ENCODE measurements around the gene TNFRSF13B.
"Not testable (repeated sequence)": the region's sequence is repeated elsewhere in the genome, so short reads cannot be mapped to it uniquely, and the experiment has no call there.

TNFRSF13B gene

DNA sequence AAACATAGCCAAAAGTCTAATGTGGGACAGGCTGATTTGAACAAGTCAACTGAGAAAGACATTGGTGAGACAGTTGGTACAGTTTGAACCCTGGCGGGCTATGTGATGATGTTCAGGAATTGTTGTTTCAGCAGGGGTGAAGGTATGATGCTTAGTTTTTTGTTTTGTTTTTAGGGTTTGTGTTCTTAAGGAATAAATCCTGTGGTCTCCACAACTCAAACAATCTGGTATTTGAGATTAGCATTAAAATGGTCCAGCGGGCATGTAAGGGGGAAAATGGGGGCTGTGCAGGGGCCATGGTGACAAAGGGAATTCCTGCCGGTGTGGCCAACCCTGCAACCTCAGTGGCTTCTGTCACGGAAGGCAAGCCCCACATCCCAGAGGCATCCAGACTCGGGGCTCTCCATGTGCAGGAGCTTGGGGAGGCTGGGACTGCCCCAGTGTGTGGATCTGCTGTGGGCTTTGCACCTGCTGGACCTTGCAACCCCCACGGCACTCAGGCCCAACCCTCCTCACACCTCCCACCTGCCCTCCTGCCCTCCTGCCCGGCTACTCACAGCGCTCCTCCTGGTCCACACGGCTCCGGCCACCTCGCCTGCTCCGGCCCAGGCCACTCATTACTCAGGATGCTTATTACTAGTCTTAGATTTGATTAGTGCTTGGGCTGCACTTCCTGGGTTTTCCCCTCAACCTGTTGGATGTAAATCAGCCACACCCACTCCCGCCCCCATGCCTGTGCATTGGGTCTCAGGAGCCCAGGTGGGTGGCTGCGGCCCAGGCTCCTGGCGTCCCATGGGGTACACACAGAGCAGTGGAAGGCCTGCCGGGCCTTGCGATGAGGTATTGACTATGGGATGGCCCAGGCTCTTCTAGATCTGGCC is at the start of gene TNFRSF13B:
TSS of gene TNFRSF13B (minus strand) at position 661 of the 881 bp plus-strand sequence. CDS start at position 618, 43 bp downstream.
- no peak for FAIRE-seq

DNA sequence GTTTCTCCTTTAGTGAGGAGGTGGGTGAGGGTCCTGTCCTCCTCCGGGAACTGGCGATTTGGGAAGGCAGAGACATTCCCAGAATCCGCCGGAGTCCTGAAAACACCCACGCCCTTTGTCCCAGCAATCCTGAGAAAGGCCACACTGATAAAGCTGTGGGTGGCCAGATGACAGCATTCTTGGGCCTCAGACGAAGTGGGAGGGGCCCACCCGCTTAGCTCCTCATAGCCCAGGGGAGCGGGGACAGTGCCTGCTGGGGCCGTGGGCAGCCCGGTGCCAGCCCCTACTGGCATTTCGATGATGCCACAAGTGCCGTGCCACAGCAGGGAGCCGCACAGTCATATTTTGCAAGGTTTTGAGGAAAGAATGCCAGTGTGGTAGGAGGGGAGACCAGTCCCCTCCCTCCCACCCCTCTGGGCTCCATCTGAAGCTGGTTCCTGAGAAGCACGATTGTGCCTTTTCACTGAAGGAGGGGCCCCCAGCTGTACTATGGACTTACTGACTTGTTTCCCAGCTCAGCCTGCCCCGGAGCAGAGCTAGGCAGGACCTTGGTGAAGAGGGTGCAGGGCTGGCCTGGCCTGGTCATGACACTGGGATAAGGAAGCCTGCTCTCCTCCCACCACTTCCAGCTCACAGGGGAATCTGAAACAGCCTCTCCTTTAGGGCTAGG is 49.4 kb upstream of the TNFRSF13B start:
- no peak for FAIRE-seq

DNA sequence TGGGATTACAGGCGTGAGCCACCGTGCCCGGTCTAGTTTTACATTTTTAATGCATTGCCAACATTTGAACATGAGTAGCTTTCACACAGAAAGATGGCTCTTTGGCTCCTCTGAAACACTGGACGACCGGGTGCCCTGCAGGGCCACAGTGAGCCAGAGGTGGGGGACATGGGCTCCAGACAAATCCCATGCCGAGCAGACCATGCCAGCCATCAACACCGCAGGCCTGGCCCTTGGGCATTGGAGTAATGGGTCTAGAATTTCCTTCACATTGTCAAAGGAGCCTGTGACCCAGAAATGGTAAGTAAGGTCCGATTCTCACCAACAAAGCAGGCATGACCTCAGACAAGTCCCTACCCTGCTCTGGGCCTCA is 48.9 kb upstream of the TNFRSF13B start:
- FAIRE-seq, result no peak

DNA sequence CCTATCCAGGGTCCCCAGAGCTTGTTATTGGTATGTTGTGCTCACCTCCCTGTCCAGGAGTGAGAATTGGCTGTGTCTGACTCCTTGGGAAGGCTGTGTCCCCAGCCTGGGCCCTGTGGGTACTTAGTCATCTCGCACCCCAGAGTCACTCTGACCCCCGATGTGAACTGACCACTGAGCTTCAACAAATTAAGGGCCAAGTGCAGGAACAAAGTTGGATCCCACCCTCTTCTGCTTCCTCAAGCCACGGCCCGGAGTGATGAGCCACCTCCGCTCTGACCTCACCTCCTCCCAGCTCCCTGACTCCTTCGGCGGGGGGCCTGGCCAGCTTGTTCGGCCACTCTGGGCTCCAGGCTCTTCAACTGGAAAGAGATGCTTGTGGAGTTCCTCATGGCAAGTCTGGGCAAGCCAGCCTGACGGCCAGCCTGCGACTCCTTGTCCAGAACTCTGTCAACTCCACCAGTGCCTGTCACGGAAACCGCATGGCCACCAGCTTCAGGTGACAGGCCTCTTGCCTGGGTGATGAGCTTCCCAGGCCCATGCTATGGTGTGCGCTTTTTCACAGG is 48.1 kb upstream of the TNFRSF13B start:
- FAIRE-seq, result no peak

DNA sequence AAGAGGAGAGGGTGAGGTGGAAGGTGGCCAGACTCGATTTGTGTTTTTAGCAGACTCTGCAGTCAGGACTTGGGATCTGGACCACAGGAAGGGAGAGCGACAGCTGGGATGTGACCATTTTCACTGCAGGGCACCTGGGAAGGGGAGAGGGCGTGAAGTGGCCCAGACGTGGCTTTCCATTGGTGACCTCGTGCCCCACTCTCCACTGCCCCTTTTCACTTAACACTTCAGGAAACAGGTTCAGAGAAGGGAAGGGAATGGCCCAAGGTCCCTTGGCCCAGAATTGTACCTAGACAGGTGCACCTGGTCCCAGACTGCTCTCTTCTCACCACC is 47.5 kb upstream of the TNFRSF13B start:
- no peak for FAIRE-seq

DNA sequence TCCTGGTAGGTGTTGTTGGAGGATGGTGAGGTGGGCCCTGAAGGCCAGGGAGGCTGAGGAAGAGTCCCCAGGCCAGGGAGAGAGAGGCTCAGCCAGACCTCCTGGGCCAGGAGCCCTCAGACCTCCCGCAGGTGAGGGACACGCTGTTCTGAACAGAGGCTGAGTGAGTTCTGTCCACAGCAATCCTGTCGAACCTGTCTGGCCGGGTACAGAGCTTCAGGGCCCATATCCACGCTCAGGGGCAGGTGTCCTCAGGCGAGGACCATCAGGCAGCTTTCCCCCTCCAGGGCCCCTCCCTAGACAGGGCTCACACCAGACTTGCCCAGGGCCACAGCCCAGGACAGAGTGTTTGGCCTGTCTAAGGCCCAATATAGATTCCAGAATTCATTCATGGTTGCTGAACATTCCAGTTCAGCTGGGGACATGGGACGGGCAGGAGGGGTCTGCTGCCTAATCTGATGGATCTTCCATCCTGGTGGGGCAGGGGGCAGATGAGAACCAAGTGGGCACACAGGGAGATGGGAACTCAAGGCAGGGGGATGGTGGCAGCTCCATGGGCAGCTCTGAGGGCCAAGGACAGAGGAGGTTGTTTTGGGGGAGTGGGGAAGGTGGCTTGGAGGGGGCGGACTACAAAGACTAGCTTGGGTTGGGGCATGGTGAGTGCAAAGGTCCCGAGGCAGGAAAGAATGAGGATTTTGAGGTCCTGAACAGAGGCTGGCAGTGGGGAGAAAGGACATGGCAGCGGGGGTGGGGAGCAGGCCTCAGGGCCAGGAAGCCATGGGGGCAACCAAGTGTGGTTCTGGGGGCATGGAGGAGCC is 46.9 kb upstream of the TNFRSF13B start:
- FAIRE-seq, result no peak

DNA sequence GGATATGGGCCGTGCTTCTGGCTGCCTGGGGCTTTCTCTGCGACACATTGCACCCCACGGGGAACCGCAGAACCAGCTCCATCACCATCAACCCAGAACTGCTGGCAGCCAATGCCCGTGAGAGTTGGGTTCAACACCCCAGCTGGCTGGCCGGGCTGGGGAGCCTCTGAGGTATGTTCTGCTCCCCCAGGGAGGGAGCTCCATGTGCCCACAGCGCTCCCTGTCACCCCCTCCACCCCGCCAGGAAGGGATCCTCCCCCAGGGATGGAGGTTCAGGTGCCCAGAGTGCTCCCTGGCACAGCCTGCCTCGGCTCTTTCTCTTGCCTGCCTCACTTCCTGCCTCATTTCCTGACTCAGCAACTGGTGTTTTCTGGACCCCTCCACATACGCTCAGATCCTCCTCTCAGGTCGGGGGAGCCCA is 46.1 kb upstream of the TNFRSF13B start:
- FAIRE-seq, result no peak

DNA sequence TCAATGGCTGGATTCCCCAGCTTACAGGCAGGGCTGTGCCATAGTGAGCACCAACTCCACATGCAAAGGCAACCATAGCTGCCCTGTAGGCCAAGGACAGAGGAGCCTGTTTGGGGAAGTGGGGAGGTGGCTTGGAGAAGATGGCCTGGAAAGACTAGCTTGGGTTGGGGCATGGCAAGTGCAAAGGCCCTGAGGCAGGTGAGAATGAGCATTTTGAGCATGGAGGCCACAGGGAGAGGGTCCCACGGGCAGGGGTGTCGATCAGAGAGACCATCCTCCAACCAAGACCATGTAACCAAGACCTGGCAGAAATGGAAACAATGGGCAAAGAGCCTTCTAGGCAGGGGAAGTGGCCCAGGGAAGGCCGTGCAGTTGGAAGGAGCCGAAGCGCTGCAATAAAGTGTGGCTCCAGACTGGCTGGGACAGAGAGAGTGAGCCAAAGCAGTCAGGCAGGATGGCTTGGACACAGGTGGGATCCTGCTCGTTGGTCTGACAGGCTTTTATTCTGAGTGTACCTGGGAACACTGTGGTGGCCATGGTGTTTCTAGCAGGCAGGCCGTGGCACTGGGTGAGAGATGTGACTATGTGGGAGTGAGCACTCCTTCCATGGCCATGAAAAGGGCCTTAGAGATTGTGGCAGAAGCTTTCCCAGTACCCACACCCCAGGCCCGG is 45.6 kb upstream of the TNFRSF13B start:
- no peak for FAIRE-seq

DNA sequence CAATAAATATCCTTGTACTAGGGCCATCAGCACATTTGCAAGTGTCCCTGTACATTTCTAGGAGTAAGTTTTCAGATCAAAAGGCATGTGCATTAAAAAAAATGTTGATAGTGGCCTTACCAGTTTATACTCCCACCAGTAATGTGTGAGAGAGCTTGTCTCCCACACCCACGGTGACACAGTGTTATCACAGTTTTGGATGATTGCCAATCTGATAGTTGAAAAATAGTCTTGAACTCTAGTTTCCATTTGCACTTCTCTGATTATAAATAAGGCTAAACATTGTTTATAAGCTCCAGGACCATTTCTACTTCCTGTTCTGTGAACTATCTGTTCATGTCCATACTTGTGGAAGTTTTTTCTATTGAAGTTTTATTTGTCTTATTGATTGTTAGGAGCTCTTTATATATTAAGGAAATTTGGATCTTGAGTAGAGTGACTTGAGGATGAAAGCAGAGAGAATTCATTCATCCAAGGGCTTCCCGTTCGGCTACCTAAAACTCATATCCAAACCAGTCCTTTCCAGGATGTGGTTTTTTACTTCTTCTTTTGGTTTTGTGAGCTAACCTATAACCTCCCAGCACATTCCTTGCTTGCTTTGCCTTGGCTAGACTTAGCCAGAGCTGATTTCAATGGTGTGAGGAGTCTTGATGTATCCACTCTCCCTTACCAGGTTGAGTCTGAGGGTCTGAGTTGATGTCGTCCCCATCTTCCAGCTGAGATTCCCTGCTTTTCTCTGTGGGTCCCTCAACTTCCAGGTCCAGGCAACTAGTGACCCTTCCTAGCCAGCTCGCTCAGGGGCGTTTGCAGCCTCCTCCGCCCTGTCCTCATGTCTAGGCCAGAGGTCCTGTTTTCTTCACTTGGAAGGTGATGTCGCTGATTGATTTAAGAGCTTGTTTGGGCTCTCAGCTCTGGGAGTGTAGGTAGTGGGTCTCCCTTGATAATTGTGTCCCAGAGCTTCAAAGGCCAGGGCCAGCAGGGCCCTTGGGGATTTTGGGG is 44.6 kb upstream of the TNFRSF13B start:
- FAIRE-seq, result not testable (repeated sequence)

DNA sequence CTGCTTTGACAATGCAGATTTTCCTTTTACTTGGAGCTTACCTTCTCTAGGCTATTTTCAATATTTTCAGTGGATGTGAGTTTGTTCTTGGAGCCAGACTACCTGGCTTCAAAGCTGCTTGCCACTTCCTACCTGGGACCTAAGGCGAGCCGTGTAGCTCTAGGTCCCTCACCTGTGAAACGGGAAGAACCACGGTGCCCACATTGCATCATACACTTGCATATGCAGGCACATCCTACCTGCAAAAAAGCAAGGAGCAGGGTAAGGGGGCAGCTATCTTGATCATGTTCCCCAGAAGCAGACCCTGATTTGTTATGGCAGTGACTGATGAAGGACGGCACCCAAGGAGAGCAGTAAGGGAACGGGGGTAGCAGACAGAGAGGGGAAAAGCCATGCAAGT is 43.3 kb upstream of the TNFRSF13B start:
- FAIRE-seq, result no peak

DNA sequence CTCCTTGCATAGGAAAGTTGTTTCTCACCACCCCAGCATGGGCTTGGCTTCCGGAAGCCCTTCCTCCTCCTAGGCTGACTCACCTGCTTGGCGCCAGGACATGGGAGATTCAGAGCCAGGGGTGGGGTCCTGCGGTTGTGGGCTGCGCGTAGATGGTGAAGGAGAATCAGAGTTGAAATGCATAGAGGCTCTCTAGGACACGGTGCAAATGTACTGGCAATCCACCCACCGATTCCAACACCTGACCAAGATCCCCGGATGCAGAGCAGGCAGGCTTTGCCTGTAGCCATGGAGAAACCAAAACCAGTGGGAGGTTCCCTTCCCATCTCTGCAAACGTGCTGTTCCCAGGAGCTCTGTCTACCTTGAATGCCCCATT is 42.8 kb upstream of the TNFRSF13B start:
- FAIRE-seq, result not testable (repeated sequence)

DNA sequence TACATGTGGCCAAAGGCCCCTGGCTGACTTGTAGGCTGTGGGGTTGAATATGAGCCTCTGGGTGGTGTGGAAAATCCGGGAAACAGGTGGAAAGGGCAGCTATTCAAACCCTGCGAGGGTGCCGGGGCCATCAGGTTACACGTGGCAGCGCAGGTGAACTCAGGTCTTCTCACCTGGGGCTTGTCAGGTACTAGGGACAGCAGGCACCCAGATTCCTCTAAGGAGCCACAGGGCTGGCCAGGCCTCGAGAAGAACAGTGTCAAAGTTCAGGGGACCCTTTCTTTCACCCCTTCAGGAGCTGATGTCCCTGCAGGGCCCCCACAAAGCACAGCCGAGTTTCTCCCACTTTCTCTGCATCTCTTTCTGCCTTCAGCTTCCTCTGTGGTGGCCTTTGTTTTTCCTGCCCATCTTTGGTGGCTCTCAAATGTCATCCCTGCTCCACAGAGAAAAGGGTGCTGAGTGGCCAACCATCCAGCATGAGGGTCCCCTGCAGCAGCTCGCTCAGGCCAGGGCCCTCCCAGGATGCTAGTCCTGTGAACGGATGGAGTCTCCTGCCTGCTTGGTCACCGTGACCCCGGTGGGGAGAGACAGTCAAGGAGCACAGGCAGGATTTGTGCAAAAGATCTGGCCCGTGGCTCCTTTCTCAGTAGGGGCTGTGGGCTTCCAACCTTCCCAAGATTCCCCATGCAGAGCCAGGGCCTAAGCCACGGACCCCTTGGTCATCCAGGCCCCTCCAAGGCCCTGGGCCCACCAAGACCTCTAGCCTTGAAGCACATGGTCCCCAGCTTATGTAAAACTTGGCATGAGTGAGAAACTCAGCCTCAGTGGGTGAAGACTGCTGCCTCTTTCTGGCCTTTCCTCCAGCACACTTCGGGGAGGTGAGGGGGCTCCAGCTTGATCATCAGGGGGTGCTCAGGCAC is 42.2 kb upstream of the TNFRSF13B start:
- not testable (repeated sequence) for FAIRE-seq

DNA sequence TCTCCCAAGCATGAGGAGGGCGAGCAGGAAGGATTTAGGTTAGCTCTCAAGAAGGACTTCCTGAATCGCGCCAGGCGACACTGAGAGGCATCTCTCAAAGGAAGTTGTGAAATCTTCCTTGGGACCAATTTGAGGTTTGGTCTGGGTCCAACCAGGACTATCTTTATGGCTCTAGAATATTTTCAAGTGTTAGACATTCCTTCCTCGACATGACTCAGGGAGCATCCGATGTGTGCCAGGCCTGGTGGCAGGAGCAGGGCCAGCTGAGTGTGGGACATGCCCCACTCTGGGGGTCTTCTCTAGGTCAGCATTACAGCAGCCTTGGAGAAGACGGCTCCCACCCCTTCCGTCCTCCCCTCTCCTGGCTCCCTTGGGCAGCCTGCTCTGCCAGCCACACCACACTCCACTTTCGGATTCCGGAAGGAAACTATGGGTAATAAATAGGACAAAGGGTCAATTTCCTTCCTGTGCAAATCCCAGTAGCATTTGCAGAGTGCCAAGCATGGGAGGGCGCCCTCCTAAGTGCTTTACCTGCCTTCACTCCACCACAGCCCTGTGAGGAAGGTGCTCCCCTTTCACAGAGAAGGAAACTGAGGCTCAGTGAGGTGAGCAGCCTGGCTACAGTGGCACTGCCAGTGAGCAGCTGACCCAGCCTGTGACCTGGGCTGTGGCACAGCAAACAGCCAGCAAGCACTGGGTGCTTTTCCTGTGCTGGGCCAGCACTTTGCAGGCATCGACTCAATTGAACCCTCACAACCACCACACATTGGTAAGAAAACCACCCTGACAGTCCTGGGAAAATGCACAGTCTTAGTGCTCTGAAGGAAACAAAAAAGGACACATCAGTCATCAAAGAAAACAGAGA is 39.4 kb upstream of the TNFRSF13B start:
- not testable (repeated sequence) for FAIRE-seq

DNA sequence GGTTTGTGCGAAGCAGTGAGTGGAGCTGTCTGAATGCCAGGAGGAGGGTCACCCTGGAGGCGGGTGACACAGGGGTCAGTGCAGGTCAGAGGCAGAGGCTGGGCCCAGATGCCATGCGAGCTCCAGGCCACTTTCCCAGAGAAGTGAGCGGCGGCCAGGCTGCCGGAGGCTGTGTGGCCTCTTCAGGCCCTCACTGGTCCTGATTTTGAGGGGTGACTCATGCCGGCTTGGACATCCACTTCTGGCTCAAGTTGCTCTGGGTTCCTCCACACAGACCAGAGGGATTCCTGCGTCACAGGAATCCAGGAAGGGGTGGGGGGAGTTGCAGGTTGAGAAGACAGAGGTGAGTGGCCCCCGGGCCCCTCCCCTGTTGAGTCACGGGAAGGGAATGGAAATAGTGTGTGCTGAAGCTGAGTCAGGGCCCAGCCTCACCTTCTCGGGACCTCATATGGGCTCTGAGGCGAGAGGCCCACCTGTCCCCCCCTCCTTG is 38.7 kb upstream of the TNFRSF13B start:
- not testable (repeated sequence) for FAIRE-seq

DNA sequence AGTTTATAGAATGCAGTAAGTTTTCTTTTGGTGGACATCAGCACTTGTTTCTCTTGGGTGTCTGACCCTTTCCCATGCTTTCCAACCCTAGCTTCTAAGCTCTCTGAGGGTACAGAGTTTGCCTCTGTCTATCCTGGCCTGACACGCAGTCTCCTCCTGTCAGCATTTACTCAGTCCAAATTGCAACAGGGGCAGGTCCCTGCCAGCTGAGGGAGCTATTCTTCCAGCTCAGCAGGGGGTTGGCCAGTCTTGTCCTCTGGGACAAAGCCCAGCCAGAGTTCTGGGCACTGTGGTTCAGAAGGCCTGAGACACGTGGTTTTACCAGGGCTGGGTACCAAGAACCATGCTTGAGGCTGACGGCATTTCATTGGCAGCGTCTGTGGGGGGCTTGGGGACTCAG is 38.1 kb upstream of the TNFRSF13B start:
- not testable (repeated sequence) for FAIRE-seq

DNA sequence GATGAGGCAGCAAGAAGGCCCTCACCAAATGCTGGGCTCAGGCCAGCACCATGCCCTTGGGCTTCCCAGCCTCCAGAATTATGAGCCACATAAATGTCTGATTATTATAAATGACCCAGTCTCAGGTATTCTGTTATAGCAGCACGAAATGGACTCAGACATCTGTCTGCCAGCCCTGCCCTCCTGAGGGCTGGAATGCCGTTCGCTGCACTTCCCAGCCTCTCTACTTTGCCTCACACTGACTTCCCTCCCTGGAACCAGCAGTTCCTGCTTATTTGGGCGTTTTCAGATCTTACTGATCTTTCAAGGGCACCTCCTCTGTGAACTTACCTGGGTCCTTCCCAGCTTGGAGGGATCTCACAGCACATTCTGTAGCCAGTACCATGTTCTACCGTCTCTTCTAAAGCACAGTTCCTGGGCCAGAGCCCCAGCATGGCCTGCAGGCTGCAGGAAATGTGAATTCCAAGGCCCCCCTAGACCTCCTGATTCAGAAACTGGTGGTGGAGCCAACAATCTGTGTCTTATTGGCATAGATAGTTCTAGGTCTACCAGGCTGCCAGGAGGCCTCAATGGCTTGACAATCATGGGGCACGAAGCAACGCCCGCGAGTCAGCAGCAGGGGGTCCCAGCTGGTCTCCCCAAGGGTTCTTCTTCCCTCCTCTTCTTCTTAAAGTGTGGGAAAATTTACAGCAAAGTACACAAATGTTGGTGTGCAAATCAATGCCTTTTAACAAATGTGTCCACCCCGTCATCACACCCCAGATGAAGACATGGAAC is 36.9 kb upstream of the TNFRSF13B start:
- not testable (repeated sequence) for FAIRE-seq

DNA sequence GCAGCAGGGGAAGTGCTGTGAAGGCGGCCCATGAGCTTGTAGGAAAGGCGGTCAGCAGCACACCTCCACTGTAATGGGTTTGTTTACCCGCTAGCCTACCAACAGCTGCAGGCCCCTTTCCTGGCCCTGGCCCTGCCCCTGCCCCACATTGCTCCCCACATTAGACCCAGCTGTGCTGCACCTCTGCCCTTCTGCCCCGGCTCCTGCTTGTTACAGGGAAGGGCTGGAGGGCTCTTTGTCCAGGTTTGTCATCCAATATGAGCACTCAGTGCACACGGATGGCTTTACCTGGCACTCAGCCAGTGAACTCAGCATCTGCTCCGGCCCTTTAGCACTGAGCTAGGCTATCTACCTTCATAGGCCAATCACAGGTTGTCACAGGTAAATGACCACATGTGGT is 36.0 kb upstream of the TNFRSF13B start:
- FAIRE-seq, result not testable (repeated sequence)
